ENCODE results near the gene INHBA.

The INHBA gene

GRCh38 chr7:41688906-41689305 lies 14.0 kb downstream of the INHBA start:
- no peak for DNase-seq (ENCODE audit: low read depth)

- no peak for DNase-seq (ENCODE audit: low read depth)
Observed at GRCh38 chr7:41688012-41688625, 14.8 kb downstream of the INHBA start.

- no peak for DNase-seq (ENCODE audit: low read depth)
Observed at GRCh38 chr7:41685684-41686083, 17.2 kb downstream of the INHBA start.

GRCh38 chr7:41682422-41682821 lies 20.5 kb downstream of the INHBA start:
- DNase-seq (ENCODE audit: low read depth): no peak

- no peak for DNase-seq (ENCODE audit: low read depth)
Observed at GRCh38 chr7:41679566-41679965, 23.3 kb downstream of the INHBA start.

GRCh38 chr7:41674505-41675023 lies 28.3 kb downstream of the INHBA start:
- no peak for DNase-seq (ENCODE audit: low read depth)

GRCh38 chr7:41661596-41661995 lies 41.3 kb downstream of the INHBA start:
- DNase-seq (ENCODE audit: low read depth): no peak

GRCh38 chr7:41659539-41659938 lies 43.4 kb downstream of the INHBA start:
- DNase-seq (ENCODE audit: low read depth): no peak

- DNase-seq (ENCODE audit: low read depth): no peak
Observed at GRCh38 chr7:41656366-41656765, 46.5 kb downstream of the INHBA start.

- no peak for DNase-seq (ENCODE audit: low read depth)
Observed at GRCh38 chr7:41655426-41655825, 47.5 kb downstream of the INHBA start.

GRCh38 chr7:41652267-41652666 lies 50.6 kb downstream of the INHBA start:
- DNase-seq (ENCODE audit: low read depth): no peak

GRCh38 chr7:41648501-41648900 lies 54.4 kb downstream of the INHBA start:
- DNase-seq (ENCODE audit: low read depth): no peak

GRCh38 chr7:41643616-41644015 lies 59.3 kb downstream of the INHBA start:
- no peak for DNase-seq (ENCODE audit: low read depth)

- no peak for DNase-seq (ENCODE audit: low read depth)
Observed at GRCh38 chr7:41641665-41642014, 61.2 kb downstream of the INHBA start.

- no peak for DNase-seq (ENCODE audit: low read depth)
Observed at GRCh38 chr7:41641011-41641664, 61.8 kb downstream of the INHBA start.

GRCh38 chr7:41640487-41640886 lies 62.4 kb downstream of the INHBA start:
- DNase-seq (ENCODE audit: low read depth): no peak

GRCh38 chr7:41637049-41637448 lies 65.8 kb downstream of the INHBA start:
- no peak for DNase-seq (ENCODE audit: low read depth)

Measured in stimulated activated CD8-positive, alpha-beta memory T cell treated with anti-CD3 and anti-CD28 coated beads, Interleukin-7, amount 100 ng/mL, for 24 hours (primary cell).